IMR-90 (cell line): ENCODE measurements around the gene TRAF3IP1.

Experiments
- BHLHE40 ChIP-seq: fragments of 150-350 bp; IDR thresholded peaks from 2 replicates; pipeline ENCODE4 v1.6.1; 2016; ENCODE audit warnings: mild to moderate bottlenecking, low read depth, low read length
- TF ChIP-seq, protein P1 (sequence below): conservative IDR thresholded peaks from 2 replicates; pipeline ENCODE4 v1.5.1; 2012; ENCODE audit warnings: mild to moderate bottlenecking, low read depth, low read length, improper control_type of control experiment

GRCh38 chr2:238351315-238351714 lies 31.0 kb downstream of the TRAF3IP1 start:
- TF ChIP-seq, protein P1, sequence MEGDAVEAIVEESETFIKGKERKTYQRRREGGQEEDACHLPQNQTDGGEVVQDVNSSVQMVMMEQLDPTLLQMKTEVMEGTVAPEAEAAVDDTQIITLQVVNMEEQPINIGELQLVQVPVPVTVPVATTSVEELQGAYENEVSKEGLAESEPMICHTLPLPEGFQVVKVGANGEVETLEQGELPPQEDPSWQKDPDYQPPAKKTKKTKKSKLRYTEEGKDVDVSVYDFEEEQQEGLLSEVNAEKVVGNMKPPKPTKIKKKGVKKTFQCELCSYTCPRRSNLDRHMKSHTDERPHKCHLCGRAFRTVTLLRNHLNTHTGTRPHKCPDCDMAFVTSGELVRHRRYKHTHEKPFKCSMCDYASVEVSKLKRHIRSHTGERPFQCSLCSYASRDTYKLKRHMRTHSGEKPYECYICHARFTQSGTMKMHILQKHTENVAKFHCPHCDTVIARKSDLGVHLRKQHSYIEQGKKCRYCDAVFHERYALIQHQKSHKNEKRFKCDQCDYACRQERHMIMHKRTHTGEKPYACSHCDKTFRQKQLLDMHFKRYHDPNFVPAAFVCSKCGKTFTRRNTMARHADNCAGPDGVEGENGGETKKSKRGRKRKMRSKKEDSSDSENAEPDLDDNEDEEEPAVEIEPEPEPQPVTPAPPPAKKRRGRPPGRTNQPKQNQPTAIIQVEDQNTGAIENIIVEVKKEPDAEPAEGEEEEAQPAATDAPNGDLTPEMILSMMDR: no peak
- no peak for TF ChIP-seq BHLHE40
